ENCODE measurements around the gene FEM1A.

- no peak for TF ChIP-seq CTCF (IDR thresholded peaks at IDR 0.05)
- no peak for TF ChIP-seq EP300 (IDR thresholded peaks at IDR 0.05)
- no peak for TF ChIP-seq POLR2A (IDR thresholded peaks at IDR 0.05)
These were observed 28.5 kb upstream of the FEM1A start for GRCh38 chr19:4763021-4763420.
